GM19193 (cell line): ENCODE measurements around the gene SIAE.

Experiments
- POLR2A ChIP-seq: IDR thresholded peaks from 4 replicates; pipeline ENCODE4 v1.6.1; 2011; ENCODE audit not compliant: insufficient read depth, insufficient read length; ENCODE audit errors: extremely low read depth

Gene SIAE

GRCh38 chr11:124676386-124676785 lies 2.8 kb upstream of the SIAE start:
- TF ChIP-seq POLR2A: no peak

- TF ChIP-seq POLR2A: no peak
Observed at GRCh38 chr11:124674571-124674970, 1.0 kb upstream of the SIAE start.

DNA sequence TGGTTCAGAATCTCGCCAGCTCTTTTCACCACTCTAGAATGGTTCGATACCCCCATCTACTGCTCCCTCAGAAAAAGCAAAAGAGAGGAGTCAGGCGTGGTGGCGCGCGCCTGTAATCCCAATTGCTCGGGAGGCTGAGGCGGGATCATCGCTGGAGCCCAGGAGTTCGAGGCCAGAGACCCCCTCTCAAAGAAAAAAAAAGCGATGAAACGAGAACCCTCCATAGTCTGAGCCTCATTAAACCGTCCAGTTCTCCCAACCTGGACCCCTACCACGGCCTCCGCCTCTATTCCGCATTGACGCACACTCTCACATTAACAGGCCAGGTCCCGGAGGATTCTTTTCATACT lies 604 bp upstream of the SIAE start:
- no peak for TF ChIP-seq POLR2A

GRCh38 chr11:124672536-124673215 lies 863 bp downstream of the SIAE start:
- TF ChIP-seq POLR2A: no peak

GRCh38 chr11:124670732-124671131 lies 2.8 kb downstream of the SIAE start:
- no peak for TF ChIP-seq POLR2A

DNA sequence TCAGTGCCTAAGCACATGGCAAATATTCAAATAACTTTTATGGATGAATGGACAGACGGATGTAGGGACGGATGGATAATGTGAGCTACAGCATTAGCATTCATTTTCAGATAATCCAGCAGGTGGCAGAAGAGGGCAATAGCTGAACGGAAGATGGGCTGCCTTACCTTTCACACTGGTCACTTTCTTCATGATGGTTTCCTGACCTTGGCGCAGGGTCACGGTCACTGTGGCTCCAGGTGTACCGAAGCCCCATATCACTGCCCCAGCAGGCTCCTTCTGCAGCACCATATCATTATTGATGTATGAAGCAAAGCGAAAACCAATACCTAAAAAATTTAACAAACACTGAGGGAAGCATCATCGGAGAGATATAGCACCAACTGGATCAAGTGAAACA lies 4.3 kb downstream of the SIAE start:
- TF ChIP-seq POLR2A: no peak

GRCh38 chr11:124667601-124668000 lies 5.9 kb downstream of the SIAE start:
- no peak for TF ChIP-seq POLR2A

- no peak for TF ChIP-seq POLR2A
Observed at GRCh38 chr11:124663861-124664260, 9.7 kb downstream of the SIAE start.

- TF ChIP-seq POLR2A: no peak
Observed at GRCh38 chr11:124662106-124662505, 11.4 kb downstream of the SIAE start.

GRCh38 chr11:124661553-124661952 lies 12.0 kb downstream of the SIAE start:
- TF ChIP-seq POLR2A: no peak

GRCh38 chr11:124658986-124659385 lies 14.6 kb downstream of the SIAE start:
- TF ChIP-seq POLR2A: no peak

- no peak for TF ChIP-seq POLR2A
Observed at GRCh38 chr11:124658501-124658900, 15.0 kb downstream of the SIAE start.

- TF ChIP-seq POLR2A: no peak
Observed at GRCh38 chr11:124657904-124658303, 15.6 kb downstream of the SIAE start.

DNA sequence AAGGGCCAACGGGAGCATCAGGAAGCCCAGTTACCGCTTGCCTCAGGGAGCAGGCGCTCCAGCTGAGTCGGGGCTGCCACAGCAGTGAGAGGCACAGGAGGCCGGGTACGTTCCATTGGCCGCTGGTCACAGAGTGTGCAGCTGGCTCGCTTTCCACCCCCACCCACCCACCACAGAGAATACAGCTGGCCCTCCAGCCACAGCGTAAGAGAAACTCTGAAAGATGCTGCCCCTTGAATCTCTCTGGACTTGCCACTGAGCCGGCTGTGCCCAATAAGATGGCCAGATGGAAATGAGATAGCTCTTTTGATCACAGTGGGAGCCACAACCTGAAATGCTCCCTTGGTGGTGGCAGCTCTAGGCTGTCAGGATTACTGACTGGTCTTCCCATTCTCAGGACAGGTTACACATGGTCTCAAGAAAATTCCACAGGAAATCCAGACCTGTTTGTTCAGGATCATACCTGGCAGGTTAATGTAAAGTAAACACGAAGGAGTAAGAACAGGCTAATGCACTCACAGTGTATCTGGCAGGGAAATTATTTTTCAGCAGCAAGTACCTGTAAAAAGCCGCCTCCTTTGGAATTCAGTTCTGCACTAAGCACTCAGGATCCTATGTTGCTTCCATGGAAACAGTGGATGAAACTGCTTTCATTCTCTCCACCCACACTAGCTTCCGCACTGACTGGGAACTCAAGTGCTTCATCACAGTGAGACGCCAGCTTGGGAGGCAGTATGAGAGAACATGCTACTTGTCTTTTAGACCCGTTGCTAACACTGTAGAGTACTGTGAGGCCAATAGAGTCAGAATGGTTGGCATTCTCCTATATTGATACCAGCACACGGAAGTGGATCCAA lies 16.5 kb downstream of the SIAE start:
- no peak for TF ChIP-seq POLR2A

DNA sequence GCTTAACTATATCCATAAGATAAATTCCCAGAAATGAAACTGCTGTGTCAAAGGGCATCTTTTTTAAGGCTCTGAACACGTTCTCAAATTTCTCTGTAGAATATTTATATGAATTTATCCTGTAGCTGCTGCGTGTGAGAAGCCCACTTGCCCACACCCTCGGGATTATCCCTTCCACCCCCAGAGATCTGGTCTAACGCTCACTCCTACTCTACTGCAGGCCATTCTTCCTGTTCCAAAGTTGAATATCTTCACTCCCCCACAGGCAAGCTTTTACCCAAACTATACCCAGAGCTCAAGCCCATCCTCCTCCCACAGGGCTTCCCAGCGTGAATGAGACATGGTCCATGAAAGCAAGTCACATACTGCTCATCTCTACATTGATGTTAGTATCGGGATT lies 24.9 kb downstream of the SIAE start:
- no peak for TF ChIP-seq POLR2A

DNA sequence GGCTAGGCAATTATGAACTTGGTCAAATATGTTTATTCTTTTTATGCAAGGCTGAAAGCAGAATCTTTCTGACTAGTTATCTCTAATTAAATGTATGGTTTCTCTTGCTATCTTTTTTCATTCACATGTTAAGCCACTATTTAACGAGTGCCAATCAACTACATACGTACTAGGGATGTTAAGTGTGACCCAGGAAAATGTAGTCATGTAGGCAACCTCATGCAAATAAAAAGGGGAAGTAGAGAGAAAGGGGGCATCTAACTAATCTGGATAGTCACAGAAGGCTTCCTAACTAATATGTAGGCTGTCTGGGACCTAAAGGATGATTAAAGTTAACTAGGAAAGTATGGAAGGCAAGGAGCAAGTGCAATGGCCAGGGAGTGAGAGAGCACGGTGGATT lies 27.4 kb downstream of the SIAE start:
- TF ChIP-seq POLR2A: no peak

DNA sequence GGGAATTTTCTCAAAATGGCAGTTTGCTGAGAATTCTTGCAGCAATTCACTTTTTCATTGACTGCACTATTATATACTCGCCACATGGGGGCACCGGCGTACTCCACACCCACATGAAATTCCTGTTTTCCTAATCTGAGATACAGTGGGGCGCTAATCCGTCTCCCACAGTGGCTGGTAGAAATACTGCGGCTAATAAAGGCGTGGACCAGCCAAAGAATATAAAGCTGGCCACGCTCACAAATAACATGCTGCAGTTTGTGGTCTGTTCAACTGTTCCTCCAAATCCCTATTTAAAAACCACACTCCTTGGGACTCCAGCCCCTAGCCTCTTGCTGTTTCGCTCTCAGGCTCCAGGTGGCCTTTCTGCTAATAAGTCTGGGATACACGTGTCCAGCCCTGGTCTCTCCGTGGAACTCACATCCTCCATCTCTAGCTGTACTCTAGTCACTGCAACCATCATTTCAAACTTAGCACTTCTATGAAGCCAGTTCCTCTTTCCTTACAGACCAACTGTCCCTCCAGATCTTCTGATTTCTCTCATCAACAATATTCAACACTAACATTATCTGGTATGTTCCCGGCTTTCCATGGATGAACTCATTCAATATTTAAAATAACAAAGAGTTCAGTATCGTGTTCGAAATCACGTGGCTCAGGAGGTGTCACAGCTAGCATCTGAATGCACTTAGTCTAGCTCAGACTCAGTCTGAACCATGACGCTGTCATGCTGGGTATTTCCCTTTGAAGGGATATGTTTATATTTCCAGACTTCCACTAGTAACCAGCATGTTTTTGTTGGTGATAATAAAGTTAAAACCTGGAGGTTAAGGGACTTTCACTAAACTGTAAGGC lies 28.9 kb downstream of the SIAE start:
- TF ChIP-seq POLR2A: no peak
